Gastroesophageal sphincter (tissue), 3 donors: ENCODE results near the gene MAPT.

Experiments used
- CTCF ChIP-seq, 4 experiments: fragments of 200-600 bp in 2 of 4; fragments of 450-650 bp in 2 of 4; sonication (generic) in 1 of 4; IDR thresholded peaks; one replicate each; pipeline ENCODE4 v1.5.1; 2017 to 2019; ENCODE audit warnings: antibody characterized with exemption in 4 of 4, mild to moderate bottlenecking in 2 of 4, moderate library complexity in 2 of 4
- EP300 ChIP-seq: sonication (generic); formaldehyde crosslinking; IDR thresholded peaks from one replicate; pipeline ENCODE4 v1.6.1; 2017; ENCODE audit warnings: antibody characterized with exemption, mild to moderate bottlenecking
- POLR2A ChIP-seq, 2 donors: fragments of 450-650 bp; IDR thresholded peaks; one replicate each; pipeline ENCODE4 v1.6.1; 2017; ENCODE audit warnings: antibody characterized with exemption in 2 of 2, mild to moderate bottlenecking in 2 of 2, moderate library complexity in 1 of 2
- POLR2AphosphoS5 ChIP-seq: sonication (generic); formaldehyde crosslinking; IDR thresholded peaks from one replicate; pipeline ENCODE4 v1.6.1; 2017; ENCODE audit warnings: antibody characterized with exemption

- TF ChIP-seq CTCF (IDR thresholded peaks at IDR 0.05): no peak
- no peak for TF ChIP-seq POLR2A (IDR thresholded peaks at IDR 0.05)
- TF ChIP-seq POLR2AphosphoS5: no peak
- TF ChIP-seq EP300: no peak
Observed at GRCh38 chr17:45951941-45952340, 57.6 kb downstream of the MAPT start.
